ENCODE results near the gene ASMT. TPM values are rescaled to one million over a fixed set of nuclear protein-coding genes. Genes with fewer than 3 reads are reported as not detected.
"Not testable (repeated sequence)": the region's sequence is repeated elsewhere in the genome, so short reads cannot be mapped to it uniquely, and the experiment has no call there.

ASMT gene, protein sequence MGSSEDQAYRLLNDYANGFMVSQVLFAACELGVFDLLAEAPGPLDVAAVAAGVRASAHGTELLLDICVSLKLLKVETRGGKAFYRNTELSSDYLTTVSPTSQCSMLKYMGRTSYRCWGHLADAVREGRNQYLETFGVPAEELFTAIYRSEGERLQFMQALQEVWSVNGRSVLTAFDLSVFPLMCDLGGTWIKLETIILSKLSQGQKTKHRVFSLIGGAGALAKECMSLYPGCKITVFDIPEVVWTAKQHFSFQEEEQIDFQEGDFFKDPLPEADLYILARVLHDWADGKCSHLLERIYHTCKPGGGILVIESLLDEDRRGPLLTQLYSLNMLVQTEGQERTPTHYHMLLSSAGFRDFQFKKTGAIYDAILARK
- 0.30 to 0.99 TPM in 2 of 3 replicates, not detected in the other for total RNA-seq
- long read RNA-seq = 0 reads

DNA sequence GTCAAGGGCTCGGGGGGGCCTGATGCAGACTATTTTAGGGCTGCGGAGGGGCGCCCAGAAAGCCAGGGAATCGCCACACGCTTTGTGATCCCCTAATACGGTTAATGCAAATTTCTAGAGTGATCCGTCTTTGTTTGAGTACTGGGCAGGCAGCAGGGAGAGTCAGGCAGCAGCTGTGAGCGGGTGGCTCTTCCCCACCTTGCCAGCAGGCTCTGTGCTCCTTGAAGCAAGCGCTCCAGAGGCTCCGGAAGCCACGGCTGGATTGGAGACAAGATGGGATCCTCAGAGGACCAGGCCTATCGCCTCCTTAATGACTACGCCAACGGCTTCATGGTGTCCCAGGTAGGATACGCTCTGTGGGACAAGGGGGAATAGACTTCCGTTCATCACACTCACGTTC lies at the start of gene ASMT:
ASMT (plus strand) TSS at position 133 of the 400 bp plus-strand sequence; CDS start at position 274, 141 bp downstream.
- H3K4me1 Mint-ChIP-seq (ENCODE audit: low read depth) = no peaks in the 10 kb centered on the region
- DNase-seq (ENCODE audit: low spot score) = no peak
- H3K36me3 Mint-ChIP-seq (ENCODE audit: low read depth) = no peaks in the 10 kb centered on the region
- H3K27me3 Mint-ChIP-seq (ENCODE audit: low read depth) = no peaks in the 10 kb centered on the region
- H3K9me3 Mint-ChIP-seq (ENCODE audit: low read depth) = no peaks in the 10 kb centered on the region
- no peak within 1 kb of the TSS for H3K4me3 Mint-ChIP-seq (ENCODE audit: unreplicated experiment)
- no peak within 1 kb of the TSS for H3K27ac Mint-ChIP-seq (ENCODE audit: unreplicated experiment)
- TF ChIP-seq, protein P1, sequence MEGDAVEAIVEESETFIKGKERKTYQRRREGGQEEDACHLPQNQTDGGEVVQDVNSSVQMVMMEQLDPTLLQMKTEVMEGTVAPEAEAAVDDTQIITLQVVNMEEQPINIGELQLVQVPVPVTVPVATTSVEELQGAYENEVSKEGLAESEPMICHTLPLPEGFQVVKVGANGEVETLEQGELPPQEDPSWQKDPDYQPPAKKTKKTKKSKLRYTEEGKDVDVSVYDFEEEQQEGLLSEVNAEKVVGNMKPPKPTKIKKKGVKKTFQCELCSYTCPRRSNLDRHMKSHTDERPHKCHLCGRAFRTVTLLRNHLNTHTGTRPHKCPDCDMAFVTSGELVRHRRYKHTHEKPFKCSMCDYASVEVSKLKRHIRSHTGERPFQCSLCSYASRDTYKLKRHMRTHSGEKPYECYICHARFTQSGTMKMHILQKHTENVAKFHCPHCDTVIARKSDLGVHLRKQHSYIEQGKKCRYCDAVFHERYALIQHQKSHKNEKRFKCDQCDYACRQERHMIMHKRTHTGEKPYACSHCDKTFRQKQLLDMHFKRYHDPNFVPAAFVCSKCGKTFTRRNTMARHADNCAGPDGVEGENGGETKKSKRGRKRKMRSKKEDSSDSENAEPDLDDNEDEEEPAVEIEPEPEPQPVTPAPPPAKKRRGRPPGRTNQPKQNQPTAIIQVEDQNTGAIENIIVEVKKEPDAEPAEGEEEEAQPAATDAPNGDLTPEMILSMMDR (IDR thresholded peaks at IDR 0.05) = no peak

DNA sequence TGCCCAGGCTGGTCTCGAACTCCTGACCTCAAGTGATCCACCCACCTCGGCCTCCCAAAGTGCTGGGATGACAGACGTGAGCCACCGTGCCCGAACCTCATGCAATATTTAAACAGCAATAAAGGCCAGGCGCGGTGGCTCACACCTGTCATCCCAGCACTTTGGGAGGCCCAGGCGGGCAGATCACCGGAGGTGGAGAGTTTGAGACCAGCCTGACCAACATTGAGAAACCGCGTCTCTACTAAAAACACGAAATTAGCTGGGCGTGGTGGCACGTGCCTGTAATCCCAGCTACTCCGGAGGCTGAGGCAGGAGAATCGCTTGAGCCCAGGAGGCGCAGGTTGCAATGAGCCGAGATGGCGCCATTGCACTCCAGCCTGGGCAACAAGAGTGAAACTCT lies 40.7 kb upstream of the ASMT start:
- H3K27me3 Mint-ChIP-seq (ENCODE audit: low read depth); H3K27ac Mint-ChIP-seq (ENCODE audit: unreplicated experiment); H3K9me3 Mint-ChIP-seq (ENCODE audit: low read depth); H3K4me3 Mint-ChIP-seq (ENCODE audit: unreplicated experiment); H3K36me3 Mint-ChIP-seq (ENCODE audit: low read depth); DNase-seq (ENCODE audit: low spot score); H3K4me1 Mint-ChIP-seq (ENCODE audit: low read depth): not testable (repeated sequence)

DNA sequence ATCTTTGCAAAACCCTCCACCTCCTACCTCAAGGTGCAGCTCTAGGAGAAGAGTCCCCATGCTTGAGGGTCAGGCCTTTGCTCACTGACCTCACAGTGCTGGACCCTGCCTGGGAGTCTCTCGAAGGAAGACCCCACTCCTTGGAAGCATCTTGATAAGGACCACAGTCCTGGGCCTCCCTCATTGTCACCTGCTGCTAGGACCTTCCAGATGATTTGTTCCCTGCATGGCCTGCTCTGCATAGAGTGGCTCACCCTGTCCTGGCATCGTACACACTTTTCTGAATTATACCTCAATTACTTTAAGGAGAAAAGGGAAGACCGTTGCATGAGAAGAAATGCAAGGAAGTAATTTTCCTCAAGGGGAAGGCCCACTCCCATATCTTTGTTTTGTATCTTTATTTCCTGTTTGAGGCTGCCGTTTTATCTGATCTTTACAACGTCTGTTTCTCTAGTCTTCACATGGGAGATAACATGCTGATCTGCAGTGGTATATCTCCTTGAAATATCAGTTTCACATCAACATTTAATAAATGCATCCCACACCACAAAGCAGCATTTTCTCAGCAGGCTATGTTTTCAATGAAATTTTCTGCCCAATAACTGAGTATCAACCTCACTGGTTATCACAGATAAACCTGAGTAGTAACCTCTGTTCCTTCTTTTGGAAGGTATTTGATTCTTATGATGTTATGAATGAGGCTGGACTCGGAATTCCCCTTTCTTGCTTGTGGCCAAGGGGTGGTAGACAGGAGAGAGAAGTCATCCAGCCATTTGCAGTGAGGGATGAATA lies 38.5 kb upstream of the ASMT start:
- Mint-ChIP-seq H3K4me3 (ENCODE audit: unreplicated experiment) (no peak overlapping the region), H3K27ac (ENCODE audit: unreplicated experiment) (no peak overlapping the region), H3K27me3 (ENCODE audit: low read depth) (no peaks in the 10 kb centered on the region), H3K36me3 (ENCODE audit: low read depth) (no peaks in the 10 kb centered on the region), H3K9me3 (ENCODE audit: low read depth) (no peaks in the 10 kb centered on the region), H3K4me1 (ENCODE audit: low read depth) (no peaks in the 10 kb centered on the region)
- no peak for DNase-seq (ENCODE audit: low spot score)
- TF ChIP-seq, protein P1 (IDR thresholded peaks at IDR 0.05) = no peak

DNA sequence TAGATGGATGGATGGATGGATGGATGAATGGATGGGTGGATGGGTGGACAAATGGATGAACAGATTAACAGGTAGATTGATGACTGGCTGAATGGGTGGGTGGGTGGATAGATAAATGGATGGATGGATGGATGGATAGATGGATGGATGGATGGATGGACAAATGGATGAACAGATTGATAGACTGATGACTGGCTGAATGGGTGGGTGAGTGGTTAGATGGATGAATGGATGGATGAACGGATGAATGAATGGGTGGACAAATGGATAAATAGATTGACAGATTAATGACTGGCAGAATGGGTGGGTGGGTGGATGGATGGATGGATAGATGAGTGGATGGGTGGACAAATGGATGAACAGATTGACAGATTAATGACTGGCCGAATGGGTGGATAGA lies 37.0 kb upstream of the ASMT start:
- peaks cover under 1% of the 10 kb centered on the region for H3K4me1 Mint-ChIP-seq (ENCODE audit: low read depth)
- no peaks in the 10 kb centered on the region for H3K27me3 Mint-ChIP-seq (ENCODE audit: low read depth)
- TF ChIP-seq, protein P1 (IDR thresholded peaks at IDR 0.05) = no peak
- no peaks in the 10 kb centered on the region for H3K36me3 Mint-ChIP-seq (ENCODE audit: low read depth)
- no peak overlapping the region for H3K4me3 Mint-ChIP-seq (ENCODE audit: unreplicated experiment)
- no peak for DNase-seq (ENCODE audit: low spot score)
- no peaks in the 10 kb centered on the region for H3K9me3 Mint-ChIP-seq (ENCODE audit: low read depth)
- no peak overlapping the region for H3K27ac Mint-ChIP-seq (ENCODE audit: unreplicated experiment)

DNA sequence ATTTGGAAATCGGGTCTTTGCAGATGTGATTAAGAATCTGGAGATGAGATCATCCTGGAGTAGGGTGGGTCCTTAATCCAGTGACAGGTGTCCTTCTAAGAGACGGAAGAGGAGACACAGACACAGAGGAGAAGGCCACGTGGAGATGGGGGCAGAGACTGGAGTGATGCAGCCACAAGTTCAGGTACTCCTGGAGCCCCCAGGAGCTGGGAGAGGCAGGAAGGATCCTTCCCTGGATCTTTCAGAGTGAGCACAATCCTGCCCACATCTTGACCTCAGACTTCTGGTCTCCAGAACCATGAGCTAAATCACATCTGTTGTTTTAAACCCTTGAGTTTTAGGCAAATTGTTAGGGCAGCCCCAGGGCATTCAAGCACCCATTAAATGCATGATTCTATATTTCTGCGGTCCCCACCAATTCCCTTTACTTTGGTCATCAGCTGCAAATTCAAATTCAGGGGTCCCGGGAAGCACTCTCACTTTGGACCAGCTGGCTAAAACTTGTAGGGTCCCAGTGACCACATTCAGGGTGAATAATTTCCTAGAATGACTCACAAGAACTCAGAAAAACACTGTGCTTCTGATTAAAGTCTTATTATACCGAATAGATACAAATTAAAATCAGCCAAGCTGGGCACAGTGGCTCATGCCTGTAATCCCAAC lies 36.2 kb upstream of the ASMT start:
- no peak overlapping the region for H3K27ac Mint-ChIP-seq (ENCODE audit: unreplicated experiment)
- TF ChIP-seq, protein P1 (IDR thresholded peaks at IDR 0.05) = no peak
- no peak for DNase-seq (ENCODE audit: low spot score)
- peaks cover 8% of the 10 kb centered on the region for H3K4me1 Mint-ChIP-seq (ENCODE audit: low read depth)
- H3K27me3 Mint-ChIP-seq (ENCODE audit: low read depth) = no peaks in the 10 kb centered on the region
- no peaks in the 10 kb centered on the region for H3K9me3 Mint-ChIP-seq (ENCODE audit: low read depth)
- H3K36me3 Mint-ChIP-seq (ENCODE audit: low read depth) = no peaks in the 10 kb centered on the region
- no peak overlapping the region for H3K4me3 Mint-ChIP-seq (ENCODE audit: unreplicated experiment)
